DMS53 treated with DMSO at 0.1 percent for 48 hours (cell line): ENCODE results near the gene OTUD7B.
"Not testable (repeated sequence)": the region's sequence is repeated elsewhere in the genome, so short reads cannot be mapped to it uniquely, and the experiment has no call there.

Experiments used
- DNase-seq: peaks from one replicate; lab custom pipeline; 2025; ENCODE audit not compliant: unreplicated experiment; lab: John Stamatoyannopoulos, UW

Gene OTUD7B

DNA sequence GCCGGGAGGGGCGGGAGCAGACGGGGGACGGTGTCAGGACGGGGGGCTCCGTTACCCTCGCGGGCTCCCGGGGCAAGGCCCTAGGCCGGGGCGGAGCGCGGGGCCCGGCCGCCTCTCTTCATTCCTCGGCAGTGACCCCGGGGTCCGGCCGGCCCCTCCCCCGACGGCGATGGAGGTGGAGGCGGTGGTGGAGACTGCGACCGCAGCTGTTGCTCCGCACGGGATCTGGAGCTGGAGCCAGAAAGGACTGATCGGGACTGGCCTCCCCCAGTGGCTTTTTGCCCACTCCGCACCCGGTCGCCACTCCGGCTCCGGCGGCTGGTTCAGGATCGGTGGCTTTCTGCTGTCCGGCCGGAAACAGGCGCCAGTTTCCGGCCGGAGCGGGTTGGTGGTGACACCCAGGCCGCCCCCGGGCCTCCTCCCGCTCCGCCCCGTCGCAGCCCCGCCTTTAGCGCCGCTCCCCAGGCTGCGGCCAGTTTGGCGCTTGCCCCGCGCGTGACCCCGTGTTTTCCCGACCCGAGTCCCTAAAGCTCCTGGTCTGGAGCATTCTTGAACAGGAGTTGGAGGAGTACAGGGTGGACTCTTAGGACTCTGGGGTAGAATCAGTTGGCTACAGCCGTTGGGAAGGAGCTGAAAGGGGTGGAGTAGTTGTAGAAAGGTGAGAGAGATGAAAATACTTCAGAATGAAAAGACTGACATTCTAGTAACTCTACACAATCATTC, at the start of gene OTUD7B:
TSS of gene OTUD7B (minus strand) at position 334 of the 723 bp plus-strand sequence. CDS start 33,216 bp downstream, outside the sequence.
- DNase-seq, result peak; percentile 61

GRCh38 chr1:150060260-150060659, 49.7 kb upstream of the OTUD7B start:
- no peak for DNase-seq

- DNase-seq, result no peak
Measured at GRCh38 chr1:150056407-150056806, 45.9 kb upstream of the OTUD7B start.

DNA sequence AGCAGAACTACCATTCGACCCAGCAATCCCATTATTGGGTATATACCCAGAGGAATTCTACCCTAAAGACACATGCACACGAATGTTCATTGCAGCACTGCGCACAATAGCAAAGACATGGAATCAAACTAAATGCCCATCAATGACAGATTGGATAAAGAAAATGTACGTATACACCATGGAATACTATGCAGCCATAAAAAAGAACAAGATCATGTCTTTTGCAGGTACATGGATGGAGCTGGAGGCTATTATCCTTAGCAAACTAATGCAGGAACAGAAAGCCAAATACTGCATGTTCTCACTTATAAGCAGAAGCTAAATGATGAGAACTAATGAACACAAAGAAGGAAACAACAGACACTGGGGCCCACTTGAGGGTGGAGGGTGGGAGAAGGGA, 45.0 kb upstream of the OTUD7B start:
- DNase-seq, result not testable (repeated sequence)

DNA sequence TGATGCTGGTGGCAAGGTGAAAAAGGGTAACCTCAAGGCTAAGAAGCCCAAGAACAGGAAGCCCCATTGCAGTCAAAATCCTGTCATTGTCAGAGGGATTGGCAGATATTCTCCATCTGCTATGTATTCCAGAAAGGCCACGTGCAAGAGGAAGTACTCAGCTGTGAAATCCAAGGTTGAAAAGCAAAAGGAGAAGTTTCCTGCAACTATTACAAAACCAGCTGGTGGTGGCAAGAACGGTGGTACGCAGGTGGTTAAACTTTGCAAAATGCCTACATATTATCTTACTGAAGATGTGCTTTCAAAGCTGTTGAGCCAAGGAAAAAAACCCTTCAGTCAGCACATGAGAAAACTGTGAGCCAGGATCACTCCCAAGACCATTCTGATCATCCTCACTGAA, 43.4 kb upstream of the OTUD7B start:
- DNase-seq, result no peak

DNA sequence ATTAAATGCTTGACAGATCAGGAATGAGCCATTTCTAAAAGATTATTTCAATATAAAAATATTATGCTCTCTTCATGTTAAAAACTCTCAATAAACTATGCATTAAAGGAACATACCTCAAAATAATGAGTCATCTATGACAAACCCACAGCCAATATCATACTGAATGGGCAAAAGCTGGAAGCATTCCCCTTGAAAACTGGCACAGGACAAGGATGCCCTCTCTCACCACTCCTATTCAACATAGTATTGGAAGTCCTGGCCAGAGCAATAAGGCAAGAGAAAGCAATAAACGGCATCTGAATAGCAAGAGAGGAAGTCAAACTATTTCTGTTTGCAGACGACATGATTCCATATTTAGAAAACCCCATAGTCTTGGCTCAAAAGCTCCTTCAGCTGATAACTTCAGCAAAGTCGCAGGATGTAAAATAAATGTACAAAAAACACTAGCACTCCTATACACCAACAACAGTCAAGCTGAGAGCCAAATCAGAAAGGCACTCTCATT, 41.4 kb upstream of the OTUD7B start:
- DNase-seq, result not testable (repeated sequence)

GRCh38 chr1:150051089-150051373, 40.5 kb upstream of the OTUD7B start:
- DNase-seq, result no peak

- no peak for DNase-seq
Measured at GRCh38 chr1:150049926-150050325, 39.4 kb upstream of the OTUD7B start.

GRCh38 chr1:150034336-150034735, 23.8 kb upstream of the OTUD7B start:
- DNase-seq, result no peak

DNA sequence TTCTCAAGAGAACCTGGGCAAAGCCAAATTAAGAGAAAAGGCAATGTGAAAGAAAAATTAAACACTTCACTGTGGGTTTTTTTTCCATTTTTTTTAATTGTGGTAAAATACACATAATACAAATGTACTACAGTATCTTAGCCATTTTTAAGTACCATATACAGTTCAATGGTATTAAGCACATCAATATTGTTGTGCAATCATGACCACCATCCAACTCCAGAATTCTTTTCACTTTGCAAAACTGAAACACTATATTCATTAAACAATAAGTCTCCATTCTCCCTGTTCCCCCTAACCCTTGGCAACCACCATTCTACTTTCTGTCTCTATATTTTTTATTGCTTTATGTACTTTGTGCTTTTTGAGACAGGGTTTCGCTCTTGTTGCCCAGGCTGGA, 17.8 kb upstream of the OTUD7B start:
- DNase-seq, result no peak

- no peak for DNase-seq
Measured at GRCh38 chr1:150024156-150024555, 13.6 kb upstream of the OTUD7B start.

DNA sequence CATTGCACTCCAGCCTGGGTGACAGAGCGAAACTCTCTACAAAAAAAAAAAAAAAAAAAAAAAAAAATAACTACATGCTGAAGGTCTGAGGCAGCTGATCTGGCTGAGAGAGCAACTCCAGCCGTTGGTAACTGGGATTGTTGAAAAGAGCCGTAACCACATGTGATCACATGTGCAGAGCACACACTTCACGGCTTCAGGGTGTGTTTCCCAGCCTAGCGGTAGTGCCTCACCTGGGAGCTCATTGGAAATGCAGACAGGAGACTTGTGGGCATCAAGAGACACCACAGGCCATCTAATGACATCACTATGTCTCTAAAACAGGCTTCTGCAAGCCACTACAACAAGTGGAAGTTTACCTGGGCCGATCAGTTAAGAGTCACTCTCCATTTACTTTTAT, 11.8 kb upstream of the OTUD7B start:
- no peak for DNase-seq

GRCh38 chr1:150021191-150021694, 10.7 kb upstream of the OTUD7B start:
- DNase-seq, result peak; percentile 38

GRCh38 chr1:150020711-150021110, 10.2 kb upstream of the OTUD7B start:
- DNase-seq, result no peak

DNA sequence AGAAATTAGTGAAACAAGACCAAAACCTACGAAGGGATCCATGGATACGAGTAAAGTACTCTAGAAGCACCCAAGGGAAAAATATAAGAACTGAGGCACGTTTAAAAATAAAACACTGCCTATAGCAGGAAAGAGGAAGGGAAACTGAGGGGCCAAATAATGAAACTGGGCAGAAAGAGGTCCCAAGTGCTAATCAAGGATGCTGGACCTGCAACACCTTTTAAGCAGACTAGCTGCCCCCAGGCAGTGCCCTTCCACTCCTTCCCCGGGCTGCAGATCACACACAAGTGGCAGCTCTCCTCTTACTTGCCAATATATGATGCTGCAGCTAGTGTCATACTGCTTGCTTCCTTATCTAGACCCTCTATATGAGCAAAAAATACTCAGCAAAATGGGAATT, 7.6 kb upstream of the OTUD7B start:
- DNase-seq, result no peak

DNA sequence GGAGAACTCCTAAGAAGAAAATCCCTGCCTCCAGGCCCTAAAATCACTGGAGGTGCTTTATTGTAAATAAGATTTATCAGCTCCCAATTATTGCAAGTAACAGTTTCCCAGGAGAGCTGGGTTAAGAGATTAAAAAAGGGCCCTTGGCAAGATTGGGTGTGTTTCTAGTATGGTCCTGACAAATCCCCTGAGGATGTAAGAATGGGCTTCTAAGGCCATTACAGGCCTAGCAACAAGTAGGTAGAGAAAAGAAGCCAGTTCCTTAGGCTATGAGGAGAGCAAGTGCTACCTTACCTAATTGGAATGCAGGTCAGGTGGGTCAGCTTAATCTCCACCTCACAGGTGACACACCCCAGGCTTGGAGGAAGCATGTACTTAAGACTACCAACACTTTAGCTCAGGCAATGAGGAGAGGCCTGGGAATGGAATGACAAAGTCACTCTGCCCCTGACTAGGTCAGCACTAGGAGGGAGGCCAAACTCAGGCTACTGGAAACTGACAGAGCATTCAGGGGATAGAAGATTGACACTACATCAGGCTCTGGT, 6.8 kb upstream of the OTUD7B start:
- no peak for DNase-seq

DNA sequence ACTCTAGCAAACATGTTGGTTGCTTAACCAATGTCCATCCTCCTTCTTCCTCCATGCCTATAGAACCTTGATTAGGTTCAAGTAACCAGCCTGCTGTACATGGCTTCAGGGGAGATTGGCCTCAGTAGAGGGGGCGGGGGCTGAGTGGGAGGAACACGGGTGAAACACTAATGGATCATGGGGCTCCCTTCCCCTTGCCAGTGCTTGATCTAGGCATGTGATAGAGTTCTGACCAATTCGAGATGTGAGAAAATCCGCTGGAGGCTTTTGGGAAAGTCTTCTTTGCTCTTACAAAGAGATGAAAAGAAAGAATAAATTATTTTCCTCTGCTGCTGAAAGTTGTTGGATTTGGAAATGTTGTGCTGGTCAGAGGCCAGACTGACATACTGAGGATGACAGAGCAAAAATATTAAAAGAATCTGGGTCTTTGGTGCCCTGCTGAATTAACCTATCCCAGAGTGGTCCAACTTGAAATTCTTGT, 5.2 kb upstream of the OTUD7B start:
- no peak for DNase-seq

- no peak for DNase-seq
Measured at GRCh38 chr1:150012611-150013010, 2.1 kb upstream of the OTUD7B start.

GRCh38 chr1:150009604-150010392, 728 bp downstream of the OTUD7B start:
- DNase-seq, result peak; percentile 40

GRCh38 chr1:150008699-150009098, 1.8 kb downstream of the OTUD7B start:
- no peak for DNase-seq

GRCh38 chr1:150006881-150007421, 3.6 kb downstream of the OTUD7B start:
- no peak for DNase-seq
